ENCODE measurements around the gene GPC6. TPM values are rescaled to one million over a fixed set of nuclear protein-coding genes. Genes with fewer than 3 reads are reported as not detected.

The GPC6 gene
- polyA plus RNA-seq, 1 donor from 2014 or later: 9.0 TPM

DNA sequence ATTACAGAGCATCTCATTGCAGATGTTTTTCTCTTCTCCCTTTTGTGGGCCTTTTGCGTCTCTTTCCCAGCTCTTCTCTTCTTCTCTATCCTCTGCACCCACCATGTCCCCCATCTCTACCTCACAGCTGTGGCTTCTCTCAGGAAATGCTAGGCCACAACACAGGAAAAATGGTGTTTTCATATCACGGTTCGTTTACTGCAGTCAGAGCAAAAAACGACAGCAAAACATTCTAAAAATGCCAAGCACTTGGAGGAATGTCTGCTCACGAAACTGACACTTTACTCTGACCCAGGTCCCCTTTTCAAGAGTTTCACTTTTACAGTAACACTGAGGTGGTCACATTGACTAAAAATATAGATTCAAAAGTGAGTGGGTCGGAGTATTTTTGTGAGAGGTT is 1100.7 kb downstream of the GPC6 start:
- Histone ChIP-seq H3K4me2 (ENCODE audit: low read length) (no peak overlapping the region), H3K27me3 (ENCODE audit: insufficient read depth, low read depth, low read length) (no peaks in the 10 kb centered on the region), H3K9me3 (ENCODE audit: low read length) (no peaks in the 10 kb centered on the region), H3F3A (ENCODE audit: insufficient read depth, low read length, poor library complexity, severe bottlenecking) (no peaks in the 10 kb centered on the region), H3K9me2 (ENCODE audit: insufficient read depth, low read length) (no peaks in the 10 kb centered on the region), H3K9ac (ENCODE audit: low read length) (no peak overlapping the region), H2AFZ (ENCODE audit: low read depth, low read length) (no peak overlapping the region), H3K36me3 (ENCODE audit: insufficient read depth, low read length) (no peaks in the 10 kb centered on the region), H3K4me3 (ENCODE audit: low read length) (no peak overlapping the region), H3K79me2 (replicated peaks; ENCODE audit: insufficient read depth, low read length) (no peaks in the 10 kb centered on the region), H3K27ac (ENCODE audit: low read length) (no peak overlapping the region), H4K20me1 (ENCODE audit: insufficient read depth) (no peaks in the 10 kb centered on the region)
- TF ChIP-seq, protein P1, sequence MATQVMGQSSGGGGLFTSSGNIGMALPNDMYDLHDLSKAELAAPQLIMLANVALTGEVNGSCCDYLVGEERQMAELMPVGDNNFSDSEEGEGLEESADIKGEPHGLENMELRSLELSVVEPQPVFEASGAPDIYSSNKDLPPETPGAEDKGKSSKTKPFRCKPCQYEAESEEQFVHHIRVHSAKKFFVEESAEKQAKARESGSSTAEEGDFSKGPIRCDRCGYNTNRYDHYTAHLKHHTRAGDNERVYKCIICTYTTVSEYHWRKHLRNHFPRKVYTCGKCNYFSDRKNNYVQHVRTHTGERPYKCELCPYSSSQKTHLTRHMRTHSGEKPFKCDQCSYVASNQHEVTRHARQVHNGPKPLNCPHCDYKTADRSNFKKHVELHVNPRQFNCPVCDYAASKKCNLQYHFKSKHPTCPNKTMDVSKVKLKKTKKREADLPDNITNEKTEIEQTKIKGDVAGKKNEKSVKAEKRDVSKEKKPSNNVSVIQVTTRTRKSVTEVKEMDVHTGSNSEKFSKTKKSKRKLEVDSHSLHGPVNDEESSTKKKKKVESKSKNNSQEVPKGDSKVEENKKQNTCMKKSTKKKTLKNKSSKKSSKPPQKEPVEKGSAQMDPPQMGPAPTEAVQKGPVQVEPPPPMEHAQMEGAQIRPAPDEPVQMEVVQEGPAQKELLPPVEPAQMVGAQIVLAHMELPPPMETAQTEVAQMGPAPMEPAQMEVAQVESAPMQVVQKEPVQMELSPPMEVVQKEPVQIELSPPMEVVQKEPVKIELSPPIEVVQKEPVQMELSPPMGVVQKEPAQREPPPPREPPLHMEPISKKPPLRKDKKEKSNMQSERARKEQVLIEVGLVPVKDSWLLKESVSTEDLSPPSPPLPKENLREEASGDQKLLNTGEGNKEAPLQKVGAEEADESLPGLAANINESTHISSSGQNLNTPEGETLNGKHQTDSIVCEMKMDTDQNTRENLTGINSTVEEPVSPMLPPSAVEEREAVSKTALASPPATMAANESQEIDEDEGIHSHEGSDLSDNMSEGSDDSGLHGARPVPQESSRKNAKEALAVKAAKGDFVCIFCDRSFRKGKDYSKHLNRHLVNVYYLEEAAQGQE (IDR thresholded peaks at IDR 0.05; ENCODE audit: borderline replicate concordance): no peak
- TF ChIP-seq EZH2 (IDR thresholded peaks at IDR 0.05; ENCODE audit: borderline replicate concordance, insufficient read depth, low read length, poor library complexity, severe bottlenecking): no peak
- TF ChIP-seq TAF1 (IDR thresholded peaks at IDR 0.05; ENCODE audit: low read depth): no peak
- TF ChIP-seq, protein P2, sequence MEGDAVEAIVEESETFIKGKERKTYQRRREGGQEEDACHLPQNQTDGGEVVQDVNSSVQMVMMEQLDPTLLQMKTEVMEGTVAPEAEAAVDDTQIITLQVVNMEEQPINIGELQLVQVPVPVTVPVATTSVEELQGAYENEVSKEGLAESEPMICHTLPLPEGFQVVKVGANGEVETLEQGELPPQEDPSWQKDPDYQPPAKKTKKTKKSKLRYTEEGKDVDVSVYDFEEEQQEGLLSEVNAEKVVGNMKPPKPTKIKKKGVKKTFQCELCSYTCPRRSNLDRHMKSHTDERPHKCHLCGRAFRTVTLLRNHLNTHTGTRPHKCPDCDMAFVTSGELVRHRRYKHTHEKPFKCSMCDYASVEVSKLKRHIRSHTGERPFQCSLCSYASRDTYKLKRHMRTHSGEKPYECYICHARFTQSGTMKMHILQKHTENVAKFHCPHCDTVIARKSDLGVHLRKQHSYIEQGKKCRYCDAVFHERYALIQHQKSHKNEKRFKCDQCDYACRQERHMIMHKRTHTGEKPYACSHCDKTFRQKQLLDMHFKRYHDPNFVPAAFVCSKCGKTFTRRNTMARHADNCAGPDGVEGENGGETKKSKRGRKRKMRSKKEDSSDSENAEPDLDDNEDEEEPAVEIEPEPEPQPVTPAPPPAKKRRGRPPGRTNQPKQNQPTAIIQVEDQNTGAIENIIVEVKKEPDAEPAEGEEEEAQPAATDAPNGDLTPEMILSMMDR (IDR thresholded peaks at IDR 0.05; ENCODE audit: poor library complexity, severe bottlenecking): no peak
- no peak for TF ChIP-seq EP300 (conservative IDR thresholded peaks at IDR 0.05; ENCODE audit: poor library complexity, severe bottlenecking)
- TF ChIP-seq RAD21 (conservative IDR thresholded peaks at IDR 0.05): no peak
- TF ChIP-seq SMC3 (conservative IDR thresholded peaks at IDR 0.05; ENCODE audit: poor library complexity): no peak
- TF ChIP-seq MXI1 (conservative IDR thresholded peaks at IDR 0.05; ENCODE audit: poor library complexity, severe bottlenecking): no peak
- no peak for TF ChIP-seq POLR2AphosphoS5 (IDR thresholded peaks at IDR 0.05)

- Histone ChIP-seq H3K27ac (ENCODE audit: low read length) (no peak overlapping the region), H3K36me3 (ENCODE audit: insufficient read depth, low read length) (no peaks in the 10 kb centered on the region), H4K20me1 (ENCODE audit: insufficient read depth) (no peaks in the 10 kb centered on the region), H3K4me2 (ENCODE audit: low read length) (no peak overlapping the region), H3K4me3 (ENCODE audit: low read length) (no peak overlapping the region), H3K9me3 (ENCODE audit: low read length) (no peaks in the 10 kb centered on the region), H2AFZ (ENCODE audit: low read depth, low read length) (no peak overlapping the region), H3K79me2 (replicated peaks; ENCODE audit: insufficient read depth, low read length) (no peaks in the 10 kb centered on the region), H3K9ac (ENCODE audit: low read length) (no peak overlapping the region), H3K27me3 (ENCODE audit: insufficient read depth, low read depth, low read length) (no peaks in the 10 kb centered on the region), H3F3A (ENCODE audit: insufficient read depth, low read length, poor library complexity, severe bottlenecking) (no peaks in the 10 kb centered on the region), H3K9me2 (ENCODE audit: insufficient read depth, low read length) (no peaks in the 10 kb centered on the region)
- TF ChIP-seq, protein P2 (IDR thresholded peaks at IDR 0.05; ENCODE audit: poor library complexity, severe bottlenecking): no peak
- TF ChIP-seq, protein P1 (IDR thresholded peaks at IDR 0.05; ENCODE audit: borderline replicate concordance): no peak
- TF ChIP-seq SMC3 (conservative IDR thresholded peaks at IDR 0.05; ENCODE audit: poor library complexity) (no peak), POLR2AphosphoS5 (IDR thresholded peaks at IDR 0.05) (no peak), TAF1 (IDR thresholded peaks at IDR 0.05; ENCODE audit: low read depth) (no peak), EP300 (conservative IDR thresholded peaks at IDR 0.05; ENCODE audit: poor library complexity, severe bottlenecking) (no peak), EZH2 (IDR thresholded peaks at IDR 0.05; ENCODE audit: borderline replicate concordance, insufficient read depth, low read length, poor library complexity, severe bottlenecking) (no peak)
These were observed 1101.9 kb downstream of the GPC6 start for GRCh38 chr13:94328381-94329041.

Data from neural cell (in vitro differentiated cells).